Pons (tissue), 1 donor: ENCODE measurements around the gene SUB1.

ENCODE experiments used
- DNase-seq: peaks from one replicate; pipeline ENCODE4 v3.0.0-alpha.2; 2016; ENCODE audit warnings: low spot score

The SUB1 gene

GRCh38 chr5:32645246-32645645, 59.9 kb downstream of the SUB1 start:
- no peak for DNase-seq

DNA sequence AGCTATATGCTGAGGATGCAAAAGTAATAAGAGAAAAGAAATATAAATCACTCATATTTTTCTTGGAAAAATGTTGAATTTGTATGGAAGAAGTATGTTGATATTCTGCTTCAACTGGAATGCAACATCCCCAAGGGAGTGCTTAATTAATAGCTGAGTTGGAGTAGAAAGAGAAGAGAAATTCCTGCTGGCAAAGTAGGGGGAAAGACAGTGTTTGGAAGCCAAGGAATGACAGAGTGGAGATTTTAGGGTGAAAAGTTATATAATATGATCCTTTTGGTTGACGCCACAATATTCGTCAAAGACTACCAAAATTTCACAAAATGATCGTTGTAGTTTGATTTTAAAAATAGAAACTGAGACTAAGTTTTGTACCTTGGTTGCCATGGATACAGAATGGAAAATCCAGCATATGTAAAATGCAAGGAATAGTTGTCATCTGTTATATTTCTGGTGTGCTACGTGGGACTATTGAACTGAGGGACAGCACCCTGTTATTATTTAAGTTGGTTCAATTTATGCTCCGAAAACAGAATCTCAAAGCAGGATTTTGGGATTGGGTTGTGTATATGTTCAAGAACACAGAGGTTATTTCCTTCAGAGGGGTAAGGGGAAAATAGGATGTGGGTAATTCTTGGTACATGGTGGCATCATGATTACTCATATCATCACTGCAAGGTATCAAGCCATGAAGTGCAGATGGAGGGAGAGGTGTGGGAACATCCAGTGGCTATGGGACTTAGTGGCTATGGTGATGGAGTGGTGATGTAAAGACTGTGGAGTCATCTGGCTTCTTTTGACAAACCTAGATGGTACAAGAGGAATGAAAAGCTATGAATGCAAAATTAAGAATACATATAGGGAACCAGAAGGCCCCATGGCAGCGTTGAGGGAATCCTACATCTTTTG, 61.0 kb downstream of the SUB1 start:
- no peak for DNase-seq

- no peak for DNase-seq
Measured at GRCh38 chr5:32651088-32651487, 65.7 kb downstream of the SUB1 start.

- no peak for DNase-seq
Measured at GRCh38 chr5:32651638-32652037, 66.3 kb downstream of the SUB1 start.
